Stimulated activated CD4-positive, alpha-beta T cell treated with anti-CD3 and anti-CD28 coated beads, TNF-alpha, amount 100 ng/mL, for 1 hour (primary cell): ENCODE measurements around the gene TMEM100.
"Not testable (repeated sequence)": the region's sequence is repeated elsewhere in the genome, so short reads cannot be mapped to it uniquely, and the experiment has no call there.

Experiments
- DNase-seq, 3 donors: peaks; one replicate each; pipeline ENCODE4 v3.0.0-alpha.2; 2020; ENCODE audit warnings: low read depth in 3 of 3, low spot score in 1 of 3

Gene TMEM100

GRCh38 chr17:55690105-55690508 lies 32.6 kb downstream of the TMEM100 start:
- DNase-seq, result no peak

DNA sequence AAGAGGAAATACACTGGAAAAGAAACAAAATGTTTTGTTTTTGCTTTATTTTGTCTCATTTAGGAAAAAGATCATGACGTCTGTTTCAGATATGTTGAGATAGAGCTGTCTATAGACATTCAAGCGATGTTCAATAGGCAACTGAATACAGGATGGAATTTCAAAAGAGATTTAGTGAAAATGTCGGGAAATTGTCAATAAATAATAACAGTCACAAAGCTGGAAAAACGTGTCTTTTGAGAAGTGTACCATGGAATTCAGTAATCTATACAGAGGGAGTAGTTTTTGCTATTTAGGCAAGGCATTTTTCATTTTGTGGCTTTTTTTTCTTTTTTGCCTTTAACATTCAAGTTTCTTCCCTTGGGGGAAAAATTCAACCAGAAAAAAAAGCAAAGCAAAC lies 33.0 kb downstream of the TMEM100 start:
- DNase-seq, result no peak

DNA sequence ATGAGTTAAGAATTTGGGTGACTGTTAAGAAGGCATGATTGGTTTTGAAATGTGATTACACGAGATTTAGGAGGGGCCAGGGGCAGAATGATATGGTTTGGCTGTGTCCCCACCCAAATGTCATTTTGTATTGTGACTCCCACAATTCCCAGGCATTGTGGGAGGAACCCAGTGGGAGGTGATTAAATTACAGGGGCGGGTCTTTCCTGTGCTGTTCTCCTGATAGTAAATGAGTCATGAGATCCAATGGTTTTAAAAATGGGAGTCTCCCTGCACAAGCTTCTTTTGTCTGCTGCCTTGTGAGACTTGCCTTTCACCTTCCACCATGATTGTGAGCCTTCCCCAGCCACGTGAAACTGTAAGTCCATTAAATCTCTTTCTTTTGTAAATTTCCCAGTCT lies 34.6 kb downstream of the TMEM100 start:
- DNase-seq, result no peak

GRCh38 chr17:55687037-55687436 lies 35.6 kb downstream of the TMEM100 start:
- DNase-seq, result no peak

DNA sequence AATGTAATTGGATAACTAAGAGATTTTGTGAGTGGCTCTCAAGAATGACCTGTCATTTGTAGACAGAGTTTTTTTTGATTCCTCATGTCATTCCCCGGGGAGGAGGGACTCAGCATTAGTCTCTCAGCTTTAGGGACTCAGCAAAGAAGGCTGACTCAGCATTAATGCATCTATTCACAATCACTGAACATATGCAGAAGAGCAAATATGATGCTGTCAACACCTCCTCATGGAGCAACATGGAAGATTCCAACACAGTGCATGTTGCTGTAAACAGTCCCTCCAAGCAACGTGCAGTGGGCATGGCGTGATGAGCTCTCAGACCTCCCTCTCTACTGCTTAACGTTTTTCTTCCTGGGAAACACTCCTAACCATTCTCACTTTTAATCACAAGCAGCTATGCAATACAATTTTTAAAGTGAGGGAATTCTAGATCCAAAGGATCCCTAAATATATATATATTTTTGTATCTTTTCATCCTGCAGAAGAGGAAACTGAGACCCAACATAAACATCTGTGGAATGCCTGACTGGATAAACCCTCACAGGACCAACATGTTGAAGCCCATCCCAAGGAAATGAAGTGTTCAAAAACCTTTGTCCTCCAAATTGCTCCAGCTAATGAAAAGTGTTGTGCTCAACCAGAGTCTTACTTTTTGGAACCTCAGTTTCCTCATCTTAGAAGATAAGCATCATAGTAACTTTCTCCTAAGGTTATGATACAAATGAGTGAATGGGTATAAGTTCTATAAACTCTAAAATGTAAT lies 38.9 kb downstream of the TMEM100 start:
- no peak for DNase-seq

DNA sequence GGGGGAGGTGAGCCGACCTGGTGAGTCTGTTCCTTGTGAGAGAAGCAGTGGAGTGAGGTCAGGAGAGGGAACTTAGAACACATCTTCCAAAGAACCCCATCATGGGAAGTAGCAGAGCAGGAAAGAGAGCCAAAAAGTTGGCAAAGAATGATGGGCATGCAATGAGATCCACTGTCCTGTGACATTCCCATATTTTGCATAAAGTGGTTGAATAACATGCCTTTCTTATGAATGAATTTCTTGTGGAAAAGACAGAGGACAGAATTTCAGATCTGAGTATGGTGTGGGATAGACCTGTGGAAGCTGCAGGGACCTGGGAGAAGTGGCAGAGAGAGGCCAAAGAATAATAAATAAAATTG lies 41.3 kb downstream of the TMEM100 start:
- DNase-seq, result no peak

DNA sequence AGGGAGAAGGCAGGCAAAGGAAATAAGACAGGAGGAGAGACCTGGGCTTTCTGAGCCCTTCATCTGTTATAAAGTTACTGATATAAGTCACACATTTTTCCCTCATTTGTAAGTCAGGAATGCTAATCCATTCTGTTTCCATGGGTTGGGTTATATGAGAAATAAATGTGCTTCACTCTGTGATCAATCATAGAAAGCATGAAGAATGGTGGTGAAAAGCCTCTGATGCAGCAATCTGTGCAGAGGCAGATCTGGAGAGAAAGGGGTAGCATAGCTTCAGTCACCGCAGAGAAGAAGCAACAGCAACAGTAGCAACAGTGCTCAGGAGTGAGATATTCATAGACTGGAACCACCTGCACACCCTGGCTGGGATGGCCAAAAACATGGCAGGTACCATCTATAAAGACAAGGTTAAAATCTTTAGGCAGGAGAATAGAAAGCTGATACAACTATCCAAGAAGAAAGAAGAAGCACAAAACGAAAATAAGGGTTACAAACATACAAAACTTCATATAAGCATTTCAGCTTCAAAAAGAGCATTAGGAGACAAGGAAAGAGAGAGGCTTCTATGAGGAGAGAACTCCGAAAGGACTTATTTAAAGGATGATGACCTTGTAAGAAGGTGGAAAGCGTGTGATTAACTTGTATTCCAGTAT lies 41.9 kb downstream of the TMEM100 start:
- DNase-seq, result no peak

DNA sequence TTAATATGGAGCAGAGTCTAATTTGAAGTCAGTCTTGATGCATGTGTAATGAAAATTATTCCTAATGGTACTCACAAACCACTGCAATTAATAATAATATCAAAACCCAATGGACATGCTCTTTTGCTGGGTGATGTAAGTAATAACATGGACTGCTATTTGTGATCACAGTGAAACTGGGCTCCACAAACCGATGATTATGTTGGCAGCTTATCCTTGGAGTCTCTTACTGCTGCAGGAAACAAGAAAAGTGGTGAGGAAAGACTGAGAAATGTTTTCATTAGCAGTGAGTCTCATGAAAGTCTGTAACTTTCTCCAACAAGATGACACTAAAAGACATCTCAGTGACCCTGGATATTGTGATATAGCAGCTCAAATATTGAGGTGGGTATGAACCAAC lies 45.2 kb downstream of the TMEM100 start:
- DNase-seq, result no peak

- no peak for DNase-seq
These were observed 46.4 kb downstream of the TMEM100 start for GRCh38 chr17:55676274-55676673.

- DNase-seq, result no peak
These were observed 48.7 kb downstream of the TMEM100 start for GRCh38 chr17:55673743-55674506.

GRCh38 chr17:55672585-55673501 lies 49.8 kb downstream of the TMEM100 start:
- DNase-seq, result no peak

DNA sequence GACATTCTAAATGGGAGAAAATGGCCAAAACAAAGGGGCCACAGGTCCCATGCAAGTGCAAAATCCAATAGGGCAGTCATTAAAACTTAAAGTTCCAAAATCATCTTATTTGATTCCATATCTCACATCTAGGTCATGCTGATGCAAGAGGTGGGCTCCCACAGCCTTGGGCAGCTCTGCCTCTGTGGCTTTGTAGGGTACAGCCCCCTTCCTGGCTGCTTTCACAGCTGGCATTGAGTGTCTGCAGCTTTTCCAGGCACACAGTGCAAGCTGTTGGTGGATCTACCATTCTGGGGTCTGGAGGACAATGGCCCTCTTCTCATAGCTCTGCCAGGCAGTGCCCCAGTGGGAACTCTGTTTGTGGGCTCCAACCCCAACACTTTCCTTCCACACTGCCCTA lies 50.7 kb downstream of the TMEM100 start:
- not testable (repeated sequence) for DNase-seq
